H1 (cell line): ENCODE results near the gene CTDP1.

ENCODE experiments used
- ASH2L ChIP-seq: fragments of 200-600, 300-600 bp; sonication (generic); IDR thresholded peaks from one replicate; pipeline ENCODE4 v1.7.1; 2017; ENCODE audit warnings: low read length
- CBX5 ChIP-seq: fragments of 300-800, 300-1000 bp; sonication (generic); IDR thresholded peaks from 2 replicates; pipeline ENCODE4 v1.7.1; 2016; ENCODE audit warnings: antibody characterized with exemption, low read length, low read depth
- CBX8 ChIP-seq: fragments of 300-800, 300-1000 bp; sonication (generic); IDR thresholded peaks from 2 replicates; pipeline ENCODE4 v1.7.1; 2016; ENCODE audit warnings: low read depth, low read length, borderline replicate concordance
- CTCF ChIP-seq, 3 experiments: IDR thresholded peaks; 1 replicate in 2 of 3; 2 replicates in 1 of 3; pipeline versions ENCODE4 v1.5.1 to v1.6.1; 2011; ENCODE audit warnings: low read length in 3 of 3, mild to moderate bottlenecking in 3 of 3, inconsistent platforms in 2 of 3, low read depth in 1 of 3, moderate library complexity in 1 of 3; ENCODE audit not compliant: insufficient read depth in 1 of 3; ENCODE audit errors: control extremely low read depth in 1 of 3
- EP300 ChIP-seq, 2 experiments: IDR thresholded peaks; 1 replicate in 1 of 2; 2 replicates in 1 of 2; pipeline ENCODE4 v1.6.1; 2011 to 2012; ENCODE audit warnings: low read depth in 2 of 2, low read length in 2 of 2, mild to moderate bottlenecking in 2 of 2, borderline replicate concordance in 1 of 2, inconsistent platforms in 1 of 2, moderate library complexity in 1 of 2
- EZH2 ChIP-seq: fragments of 200-600 bp; sonication (generic); IDR thresholded peaks from 2 replicates; pipeline ENCODE4 v1.7.1; 2012; ENCODE audit warnings: low read depth, mild to moderate bottlenecking, moderate library complexity, low read length, inconsistent platforms; ENCODE audit not compliant: severe bottlenecking
- JUN ChIP-seq: IDR thresholded peaks from 2 replicates; pipeline ENCODE4 v1.6.1; 2011; ENCODE audit warnings: low read depth, mild to moderate bottlenecking, improper control_type of control experiment, low read length
- KDM1A ChIP-seq: fragments of 200-600, 300-600 bp; sonication (generic); IDR thresholded peaks from 2 replicates; pipeline ENCODE4 v1.7.1; 2016; ENCODE audit warnings: mild to moderate bottlenecking, low read length, borderline replicate concordance
- POLR2A ChIP-seq, 2 experiments: IDR thresholded peaks; 1 replicate in 1 of 2; 2 replicates in 1 of 2; pipeline ENCODE4 v1.6.1; 2011; ENCODE audit warnings: low read depth in 2 of 2, low read length in 2 of 2, mild to moderate bottlenecking in 2 of 2; ENCODE audit errors: control extremely low read depth in 1 of 2
- TAF1 ChIP-seq: IDR thresholded peaks from 2 replicates; pipeline ENCODE4 v1.6.1; 2011; ENCODE audit warnings: mild to moderate bottlenecking, low read depth, low read length
- USF2 ChIP-seq: IDR thresholded peaks from 2 replicates; pipeline ENCODE4 v1.6.1; 2011; ENCODE audit warnings: low read length, improper control_type of control experiment

- TF ChIP-seq CTCF (IDR thresholded peaks at IDR 0.05; ENCODE audit: control extremely low read depth in 1 of 3, insufficient read depth in 1 of 3, low read depth in 1 of 3, low read length in 3 of 3) (no peak), USF2 (no peak), TAF1 (no peak), CBX5 (no peak), ASH2L (no peak), EP300 (IDR thresholded peaks at IDR 0.05; ENCODE audit: borderline replicate concordance in 1 of 2, low read depth in 2 of 2, low read length in 2 of 2) (no peak), EZH2 (no peak), CBX8 (no peak), POLR2A (IDR thresholded peaks at IDR 0.05; ENCODE audit: control extremely low read depth in 1 of 2, low read depth in 2 of 2, low read length in 2 of 2) (no peak), KDM1A (no peak), JUN (no peak)
Observed at GRCh38 chr18:79728931-79729586, 49.5 kb downstream of the CTDP1 start.
